Brain pericyte (primary cell): ENCODE measurements around the gene GTF3C5.
"Not testable (repeated sequence)": the region's sequence is repeated elsewhere in the genome, so short reads cannot be mapped to it uniquely, and the experiment has no call there.

Source experiments
- DNase-seq: peaks from one replicate; pipeline ENCODE4 v3.0.0-alpha.2; 2012; ENCODE audit warnings: low read depth, low spot score

Gene GTF3C5, protein sequence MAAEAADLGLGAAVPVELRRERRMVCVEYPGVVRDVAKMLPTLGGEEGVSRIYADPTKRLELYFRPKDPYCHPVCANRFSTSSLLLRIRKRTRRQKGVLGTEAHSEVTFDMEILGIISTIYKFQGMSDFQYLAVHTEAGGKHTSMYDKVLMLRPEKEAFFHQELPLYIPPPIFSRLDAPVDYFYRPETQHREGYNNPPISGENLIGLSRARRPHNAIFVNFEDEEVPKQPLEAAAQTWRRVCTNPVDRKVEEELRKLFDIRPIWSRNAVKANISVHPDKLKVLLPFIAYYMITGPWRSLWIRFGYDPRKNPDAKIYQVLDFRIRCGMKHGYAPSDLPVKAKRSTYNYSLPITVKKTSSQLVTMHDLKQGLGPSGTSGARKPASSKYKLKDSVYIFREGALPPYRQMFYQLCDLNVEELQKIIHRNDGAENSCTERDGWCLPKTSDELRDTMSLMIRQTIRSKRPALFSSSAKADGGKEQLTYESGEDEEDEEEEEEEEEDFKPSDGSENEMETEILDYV

DNA sequence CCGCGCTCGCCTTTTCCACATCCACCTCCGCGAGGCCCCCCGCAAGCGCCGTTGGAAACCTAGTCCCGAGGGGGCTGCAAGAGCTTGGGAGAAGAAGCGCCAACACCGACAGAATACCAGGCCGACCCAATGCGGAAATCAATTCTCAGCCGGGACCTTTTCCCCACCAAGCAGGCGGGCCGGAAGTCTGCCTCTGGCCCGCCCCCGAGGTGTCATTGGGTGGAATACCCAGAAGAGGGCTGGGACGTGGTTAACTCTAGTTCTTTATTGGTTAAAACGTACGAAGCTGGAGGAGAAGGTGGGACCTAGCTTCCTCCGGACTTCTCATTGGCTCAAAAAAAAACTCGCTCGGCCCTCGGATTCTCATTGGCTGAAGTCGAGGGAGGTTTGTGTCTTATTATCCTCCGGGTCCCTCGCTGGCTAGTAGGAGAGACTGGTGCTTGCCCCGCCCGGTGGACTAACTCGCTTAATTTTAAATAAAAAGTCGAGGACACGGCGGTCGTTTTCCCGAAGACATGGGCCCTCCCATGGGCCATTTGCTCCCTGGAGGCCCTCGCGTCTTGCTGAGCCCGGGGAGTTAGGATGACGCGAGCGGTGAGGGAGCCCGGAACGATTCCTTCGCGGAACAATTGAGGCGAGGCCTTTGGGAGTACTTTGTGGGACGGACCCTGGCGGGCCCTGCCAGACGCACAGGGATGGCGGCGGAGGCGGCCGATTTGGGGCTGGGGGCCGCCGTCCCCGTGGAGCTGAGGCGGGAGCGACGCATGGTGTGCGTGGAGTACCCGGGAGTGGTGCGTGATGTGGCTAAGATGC, at the start of gene GTF3C5:
GTF3C5 (plus strand) TSS at position 681 of the 813 bp plus-strand sequence; CDS start at position 696, 15 bp downstream.
- peak; percentile 95 for DNase-seq

DNA sequence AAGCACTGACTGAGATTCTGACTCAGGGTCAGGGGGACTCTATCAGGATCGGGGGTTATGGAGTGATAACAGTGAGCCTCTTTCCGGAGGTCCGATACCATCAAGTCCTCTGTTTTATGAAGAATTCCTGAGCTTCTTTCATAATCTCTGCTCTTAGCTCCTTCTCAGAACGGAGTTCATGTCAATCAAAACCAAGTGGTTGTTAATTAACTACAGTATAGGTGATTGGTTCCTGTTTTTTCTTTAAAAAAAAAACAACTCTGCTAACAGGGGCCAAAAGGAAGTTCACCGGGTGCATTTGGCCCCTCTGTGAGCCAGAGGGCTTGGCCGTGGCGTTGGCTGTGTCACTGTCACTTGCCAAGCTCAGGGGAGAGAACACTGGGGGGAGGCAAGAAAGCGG, 48.3 kb upstream of the GTF3C5 start:
- no peak for DNase-seq

DNA sequence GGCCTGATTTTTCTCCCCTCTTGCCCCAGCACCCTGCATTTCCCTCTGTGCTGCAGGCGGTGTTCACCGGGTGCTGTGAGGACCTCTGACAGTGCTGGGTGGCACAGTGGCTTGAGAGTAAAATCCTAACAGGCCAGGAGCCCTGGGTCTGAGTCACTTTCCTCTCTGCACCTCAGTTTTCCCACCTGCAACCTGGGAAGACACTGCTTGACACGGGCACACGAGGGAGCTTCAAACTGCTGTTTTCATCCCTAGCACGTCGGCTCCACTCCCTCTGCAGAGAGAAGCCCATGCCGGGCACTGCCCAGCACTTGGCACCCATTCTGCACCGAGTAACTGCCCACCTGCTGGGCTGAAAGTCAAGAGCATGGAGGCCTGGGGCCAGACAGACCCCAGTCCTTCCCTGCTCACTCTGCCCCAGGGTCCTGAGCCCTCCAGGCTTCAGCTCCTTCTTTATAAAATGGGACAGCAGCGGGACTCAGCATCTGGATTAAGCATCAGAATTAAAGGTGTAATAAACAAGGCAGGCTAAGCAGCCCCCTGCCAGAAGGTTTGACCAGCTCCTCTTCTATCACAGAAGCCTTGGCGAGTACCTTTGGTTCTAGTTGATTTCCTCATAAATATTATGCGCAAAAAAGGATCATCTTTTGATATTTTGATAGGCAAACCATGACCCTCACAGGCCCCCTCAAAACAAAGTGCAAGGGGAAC, 47.2 kb upstream of the GTF3C5 start:
- DNase-seq = no peak

DNA sequence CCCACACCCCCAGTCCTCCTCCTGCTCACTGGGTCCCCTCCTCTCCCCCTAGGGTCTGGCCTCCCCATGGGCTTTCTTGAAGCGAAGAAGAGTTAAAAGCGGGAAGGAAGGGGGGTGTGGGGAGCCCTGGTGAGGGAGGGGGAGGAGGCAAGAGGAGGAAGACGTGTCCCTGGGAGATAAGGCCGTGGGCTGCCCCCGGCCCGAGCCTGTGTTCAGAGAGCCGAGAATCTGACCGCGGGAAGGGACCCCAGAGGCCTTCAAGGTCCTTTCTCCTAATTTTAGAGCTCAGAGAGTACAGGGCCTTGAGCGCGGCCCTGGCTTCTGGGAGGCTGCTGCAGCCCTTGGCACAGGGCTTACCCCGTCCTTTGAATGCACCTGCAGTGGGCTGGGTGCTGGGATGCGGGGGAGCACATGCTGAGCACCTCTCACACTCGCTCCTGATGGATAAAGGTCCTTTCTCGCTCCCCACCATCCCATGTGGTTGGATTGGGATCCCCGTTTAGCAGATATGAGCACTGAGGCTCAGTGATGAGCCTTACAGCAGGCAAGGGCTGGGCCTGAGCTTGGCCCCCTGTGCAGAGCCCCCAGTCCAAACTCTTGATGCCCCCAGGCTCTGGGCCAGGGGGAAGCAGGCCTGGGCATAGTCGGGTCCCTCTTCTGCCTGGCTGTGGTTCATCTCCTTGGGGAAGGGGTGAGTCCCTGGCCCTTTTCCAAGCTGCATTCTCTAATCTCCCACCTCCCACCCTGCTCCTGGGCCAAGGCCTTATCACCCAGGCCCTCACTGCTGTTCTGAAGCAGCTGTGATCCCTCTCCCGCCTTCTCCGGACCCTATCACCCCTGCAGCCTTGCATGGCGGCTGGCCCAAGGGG, 46.4 kb upstream of the GTF3C5 start:
- no peak for DNase-seq

DNA sequence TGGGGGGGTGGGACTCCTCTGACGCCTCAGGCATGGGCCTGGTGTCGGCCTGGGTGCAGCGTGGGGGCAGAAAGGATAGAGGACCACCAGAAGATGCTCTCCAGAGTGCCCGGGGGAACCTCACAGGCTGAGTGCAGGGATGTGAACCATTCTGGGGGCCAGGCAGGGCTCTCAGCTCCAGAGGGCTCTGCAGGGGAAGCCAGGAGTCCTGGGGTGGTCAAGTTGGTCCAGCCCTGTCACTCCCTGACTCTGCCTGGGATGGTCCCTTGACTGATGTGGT, 45.8 kb upstream of the GTF3C5 start:
- no peak for DNase-seq

DNA sequence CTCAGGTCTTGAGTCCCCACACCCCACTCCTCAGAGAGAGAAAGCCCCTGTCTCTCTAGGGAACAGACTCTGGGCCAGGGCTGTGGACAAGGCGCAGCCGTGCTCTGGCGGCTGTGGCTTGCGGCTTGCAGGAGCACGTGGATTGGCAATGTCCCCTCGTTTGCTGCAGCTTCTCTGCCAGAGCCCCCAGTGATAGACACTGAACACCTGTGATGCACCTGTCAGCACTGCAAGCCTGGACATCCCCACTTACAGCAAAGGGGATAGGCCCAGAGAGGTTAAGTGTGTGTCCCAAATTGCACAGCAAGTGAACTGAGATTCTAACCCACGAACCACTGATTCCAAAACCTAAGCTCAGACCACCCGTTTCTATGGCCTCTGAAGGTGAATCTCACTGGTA, 45.3 kb upstream of the GTF3C5 start:
- DNase-seq = no peak

DNA sequence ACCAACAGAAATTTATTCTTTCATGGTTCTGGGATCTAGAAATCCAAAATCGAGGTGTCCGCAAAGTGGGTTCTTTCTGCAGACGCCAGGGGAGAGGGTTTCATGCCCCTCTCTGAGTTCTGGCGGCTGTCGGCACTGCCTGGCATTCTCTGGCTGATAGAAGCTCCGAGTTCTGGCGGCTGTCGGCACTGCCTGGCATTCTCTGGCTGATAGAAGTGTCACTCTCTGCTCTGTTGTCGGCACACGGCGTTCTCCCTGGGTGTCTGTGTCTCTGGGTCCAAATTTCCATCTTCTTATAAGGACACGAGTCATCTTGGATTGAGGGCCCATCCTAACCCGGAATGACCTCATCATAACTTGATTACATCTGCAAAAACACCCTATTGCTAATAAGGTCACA, 44.7 kb upstream of the GTF3C5 start:
- DNase-seq = no peak

DNA sequence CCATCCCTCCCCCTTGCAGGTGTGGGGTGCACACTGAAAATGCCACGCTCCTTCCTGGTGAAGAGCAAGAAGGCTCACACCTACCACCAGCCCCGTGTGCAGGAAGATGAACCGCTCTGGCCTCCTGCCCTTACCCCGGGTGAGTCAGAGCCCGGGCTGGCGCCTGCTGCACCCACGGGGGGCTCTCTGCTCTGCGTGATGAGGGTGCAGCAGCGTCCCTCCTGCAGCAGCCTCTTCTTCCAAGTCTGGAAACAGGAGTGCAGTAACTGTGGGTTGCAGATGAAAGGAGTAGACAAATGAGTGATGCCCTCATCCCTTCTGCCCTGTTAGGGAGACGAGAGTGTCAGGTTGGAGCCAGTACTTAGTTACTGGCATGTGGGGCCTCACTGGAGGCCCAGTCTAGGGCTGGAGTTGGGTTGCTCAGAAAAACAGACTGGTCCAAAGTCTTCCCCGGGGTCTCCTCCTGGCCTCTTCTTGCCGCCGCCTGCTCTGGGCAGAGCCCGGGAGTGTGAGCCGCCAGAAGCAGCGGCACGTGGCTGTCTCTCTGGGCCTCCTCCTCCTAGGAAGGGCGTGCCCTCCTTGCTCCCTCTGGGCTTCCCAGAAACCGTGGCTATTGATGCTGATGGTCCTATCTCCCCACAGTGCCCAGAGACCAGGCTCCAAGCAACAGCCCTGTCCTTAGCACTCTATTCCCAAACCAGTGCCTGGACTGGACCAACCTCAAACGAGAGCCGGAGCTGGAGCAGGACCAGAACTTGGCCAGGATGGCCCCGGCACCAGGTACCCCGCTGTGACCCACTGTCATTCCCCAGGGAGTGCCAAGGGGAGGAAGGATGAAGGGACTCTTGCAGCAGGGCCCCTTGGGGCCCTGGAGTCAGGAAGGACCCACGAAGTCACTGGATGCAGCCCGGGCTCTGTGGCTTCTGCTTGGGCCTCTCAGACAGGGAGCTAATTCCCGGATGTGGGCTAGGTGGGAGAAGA, 43.9 kb upstream of the GTF3C5 start:
- DNase-seq = no peak

DNA sequence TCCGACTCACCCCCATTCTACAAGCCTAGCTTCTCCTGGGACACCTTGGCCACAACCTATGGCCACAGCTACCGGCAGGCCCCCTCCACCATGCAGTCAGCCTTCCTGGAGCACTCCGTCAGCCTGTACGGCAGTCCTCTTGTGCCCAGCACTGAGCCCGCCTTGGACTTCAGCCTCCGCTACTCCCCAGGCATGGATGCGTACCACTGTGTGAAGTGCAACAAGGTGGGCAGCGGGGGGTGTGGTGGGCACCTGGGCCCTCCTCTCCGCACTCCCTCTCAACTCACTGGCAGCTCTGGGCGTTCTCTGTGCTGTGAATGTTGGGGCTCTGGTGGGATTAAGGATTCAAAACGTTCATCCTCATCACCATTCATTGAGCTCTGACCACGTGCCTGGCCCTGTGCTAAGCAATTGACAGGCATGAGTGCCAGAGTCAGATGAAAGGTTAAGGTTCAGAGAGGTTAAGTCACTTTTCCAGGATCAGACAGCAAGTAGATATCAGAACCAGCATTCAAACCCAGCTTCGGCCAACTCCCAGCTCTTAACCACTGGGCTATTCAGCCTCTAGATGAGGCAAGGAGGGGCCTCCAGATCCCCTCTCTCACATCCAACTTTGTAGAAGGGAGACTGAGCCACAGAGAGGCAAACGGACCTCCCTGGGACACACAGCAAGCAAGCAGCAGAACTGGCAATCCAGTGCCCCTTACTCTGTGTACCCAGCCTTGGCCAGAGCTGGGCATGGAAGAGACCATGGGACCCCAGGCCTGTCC, 42.4 kb upstream of the GTF3C5 start:
- no peak for DNase-seq

DNA sequence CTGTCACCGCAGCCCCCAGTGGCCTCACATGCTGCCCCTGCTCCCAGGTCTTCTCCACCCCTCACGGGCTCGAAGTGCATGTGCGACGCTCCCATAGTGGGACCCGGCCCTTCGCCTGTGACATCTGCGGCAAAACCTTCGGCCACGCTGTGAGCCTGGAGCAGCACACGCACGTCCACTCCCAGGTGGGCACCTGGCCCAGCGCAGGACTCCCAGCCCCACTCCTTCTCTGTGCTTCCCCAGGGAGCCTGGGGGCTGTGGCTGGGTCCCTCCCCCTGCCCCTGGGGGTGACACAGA, 41.8 kb upstream of the GTF3C5 start:
- DNase-seq = no peak

DNA sequence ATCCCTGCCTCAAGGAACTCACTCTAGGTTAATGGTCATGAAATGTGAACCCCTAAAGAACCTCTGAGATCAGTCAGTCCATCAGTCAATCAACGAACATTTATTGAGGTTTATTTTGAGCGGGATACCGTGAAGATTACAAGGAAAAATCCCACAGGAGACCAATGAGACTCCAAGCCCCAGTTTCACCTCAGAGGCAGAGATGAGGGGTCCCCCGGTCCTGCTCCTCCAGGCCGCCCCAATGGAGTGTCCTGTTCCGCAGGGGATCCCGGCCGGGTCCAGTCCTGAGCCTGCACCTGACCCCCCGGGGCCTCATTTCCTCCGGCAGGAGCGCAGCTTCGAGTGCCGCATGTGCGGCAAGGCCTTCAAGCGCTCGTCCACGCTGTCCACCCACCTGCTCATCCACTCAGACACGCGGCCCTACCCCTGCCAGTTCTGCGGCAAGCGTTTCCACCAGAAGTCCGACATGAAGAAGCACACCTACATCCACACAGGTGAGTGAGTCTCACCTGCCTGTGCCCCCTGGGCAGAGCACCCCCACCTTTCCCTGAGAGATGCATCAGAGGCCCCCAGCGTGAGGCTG, 41.3 kb upstream of the GTF3C5 start:
- DNase-seq = no peak

DNA sequence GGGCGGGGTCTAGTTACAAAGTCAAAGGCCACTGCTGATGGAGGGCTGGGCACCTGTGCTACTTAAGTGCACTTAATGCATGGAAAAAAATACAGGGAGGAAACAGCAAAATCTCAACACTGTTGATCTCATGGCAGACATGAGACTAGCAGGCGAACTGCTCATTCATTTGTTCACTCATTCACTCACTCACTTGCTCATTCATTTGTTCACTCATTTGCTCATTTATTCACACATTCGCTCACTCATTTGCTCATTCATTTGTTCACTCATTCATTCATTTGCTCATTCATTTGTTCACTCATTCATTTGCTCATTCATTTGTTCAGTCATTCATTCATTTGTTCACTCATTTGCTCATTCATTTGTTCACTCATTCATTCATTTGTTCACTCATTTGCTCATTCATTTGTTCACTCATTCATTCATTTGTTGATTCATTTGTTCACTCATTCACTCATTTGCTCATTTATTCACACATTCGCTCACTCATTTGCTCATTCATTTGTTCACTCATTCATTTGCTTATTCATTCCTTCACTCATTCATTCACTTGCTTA, 40.7 kb upstream of the GTF3C5 start:
- not testable (repeated sequence) for DNase-seq

DNA sequence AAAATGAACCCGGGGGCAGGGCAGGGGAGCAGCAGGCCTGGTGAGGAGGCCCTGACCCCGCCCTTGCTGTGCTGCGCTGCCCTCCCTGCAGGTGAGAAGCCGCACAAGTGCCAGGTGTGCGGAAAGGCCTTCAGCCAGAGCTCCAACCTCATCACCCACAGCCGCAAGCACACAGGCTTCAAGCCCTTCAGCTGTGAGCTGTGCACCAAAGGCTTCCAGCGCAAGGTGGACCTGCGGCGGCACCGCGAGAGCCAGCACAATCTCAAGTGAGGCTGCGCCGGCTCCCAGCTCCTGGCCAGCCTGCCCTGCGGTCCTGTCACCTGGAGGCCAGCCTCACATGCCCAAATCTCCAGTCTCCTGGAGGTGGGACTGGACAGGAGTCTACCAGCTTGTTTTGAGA, 40.0 kb upstream of the GTF3C5 start:
- DNase-seq = no peak

DNA sequence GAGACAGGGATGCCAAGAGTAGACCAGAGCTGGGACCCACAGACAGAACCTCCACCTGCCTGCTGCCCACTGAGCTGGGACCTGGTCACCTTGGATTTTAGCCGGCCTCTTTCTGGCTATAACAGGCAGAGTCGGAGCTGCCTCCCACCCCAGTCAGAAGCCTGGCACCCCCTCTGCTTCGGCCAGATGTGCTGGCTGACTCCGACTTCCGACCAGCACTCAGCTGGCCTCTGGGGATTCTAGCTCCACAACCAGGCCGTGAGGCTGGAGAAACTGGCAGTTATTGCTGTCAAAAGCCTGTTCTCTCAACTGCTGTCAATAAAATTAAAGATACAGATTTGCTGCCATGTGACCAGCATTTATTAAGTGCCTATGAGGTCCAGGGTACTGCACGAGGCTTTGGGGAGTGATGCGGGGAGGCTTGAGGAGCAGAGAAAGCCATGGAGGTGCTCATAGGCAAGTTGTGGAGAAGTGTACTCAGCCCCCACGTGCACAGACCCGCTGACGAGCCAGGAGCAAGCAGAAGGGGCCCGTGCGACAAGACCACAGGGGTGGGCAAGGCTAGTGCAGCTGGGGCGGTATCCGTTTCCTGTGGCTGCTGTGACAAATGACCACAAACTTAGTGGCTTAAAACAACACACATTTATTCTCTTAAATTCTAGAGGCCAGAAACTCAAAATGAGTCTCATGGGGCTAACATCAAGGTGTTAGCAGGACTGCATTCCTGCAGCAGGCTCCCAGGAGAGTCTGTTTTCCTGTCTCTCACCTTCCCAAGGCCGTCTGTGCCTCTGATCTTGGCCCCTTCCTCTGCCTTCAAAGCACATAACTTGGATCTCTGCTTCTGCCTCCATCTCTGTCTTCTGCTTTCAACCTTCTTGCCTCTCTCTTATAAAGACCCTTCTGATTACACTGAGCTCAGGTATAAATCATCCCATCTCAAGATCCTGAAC, 39.2 kb upstream of the GTF3C5 start:
- DNase-seq = no peak

DNA sequence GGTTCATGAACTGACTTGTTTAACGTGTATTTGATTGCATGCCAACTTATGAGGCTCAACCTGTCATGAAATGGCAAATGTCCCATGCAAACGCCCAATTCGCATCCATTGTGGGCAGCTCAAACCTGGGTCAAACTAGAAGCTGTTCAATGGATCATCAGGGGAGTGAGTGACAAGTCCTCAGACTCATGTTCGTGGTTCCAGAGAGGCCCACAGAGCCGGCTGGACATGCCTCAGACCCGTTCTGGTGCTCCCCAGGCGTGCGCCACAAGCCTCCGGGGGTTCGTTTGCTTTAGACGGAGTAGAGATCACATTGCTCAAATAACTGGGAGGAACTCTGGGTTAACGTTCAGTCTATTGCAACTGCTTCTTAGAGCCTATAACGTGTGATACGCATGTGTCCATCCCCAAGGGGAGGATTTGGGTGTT, 37.3 kb upstream of the GTF3C5 start:
- DNase-seq = no peak

DNA sequence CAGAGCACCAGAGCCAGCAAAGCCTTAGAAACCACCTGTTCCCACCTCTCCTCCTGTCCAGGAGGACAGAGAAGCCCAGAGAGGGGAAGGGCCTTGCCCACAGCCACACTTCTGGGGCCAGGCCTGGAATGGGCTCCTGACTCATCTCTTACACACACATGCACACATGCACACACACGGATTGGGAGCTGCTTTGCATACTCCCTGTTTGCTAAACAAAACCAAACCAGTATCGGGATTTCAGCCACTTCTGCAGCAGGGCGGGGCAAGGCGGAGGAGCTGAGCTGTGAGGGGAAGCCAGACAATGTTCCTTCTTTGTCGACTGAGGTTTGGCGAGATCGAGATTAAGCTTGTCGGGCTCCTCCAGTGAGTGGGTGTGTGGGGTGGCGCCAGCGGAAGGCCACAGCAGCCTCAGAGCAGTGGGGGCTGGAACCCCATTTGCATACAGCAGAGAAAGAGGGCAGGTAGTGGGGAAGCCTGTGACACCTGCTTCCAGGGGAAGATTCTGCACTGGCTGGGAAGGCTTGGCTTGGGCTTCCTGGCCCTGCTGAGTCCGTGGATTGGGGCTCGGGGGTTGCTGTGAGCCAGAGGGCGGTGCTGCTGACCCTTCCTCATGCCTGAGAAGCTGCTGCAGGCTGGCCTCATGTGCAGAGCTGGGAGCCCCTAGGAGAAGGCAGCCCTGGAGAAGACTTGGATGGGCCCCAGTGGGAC, 36.2 kb upstream of the GTF3C5 start:
- DNase-seq = no peak

DNA sequence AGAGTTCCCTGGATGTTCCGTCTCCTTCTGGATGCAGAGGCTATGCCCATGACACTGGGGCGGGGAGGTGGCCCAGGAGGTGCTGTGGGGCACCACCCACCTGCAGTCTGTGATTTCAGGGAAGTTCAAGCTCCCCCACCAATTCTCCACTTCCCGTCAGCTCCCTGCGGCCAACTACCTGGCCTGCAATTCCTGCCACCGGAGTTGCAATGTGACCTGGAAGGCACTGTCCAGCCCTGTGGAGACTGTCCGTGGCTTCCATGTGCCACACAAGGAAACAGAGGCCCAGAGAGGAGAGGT, 35.7 kb upstream of the GTF3C5 start:
- no peak for DNase-seq
